AG09319 (cell line): Measurements from ENCODE around the gene POLH.
"Not testable (repeated sequence)": the region's sequence is repeated elsewhere in the genome, so short reads cannot be mapped to it uniquely, and the experiment has no call there.

ENCODE experiments used
- DNase-seq: peaks from one replicate; pipeline ENCODE4 v3.0.0-alpha.2; 2010; ENCODE audit warnings: low read depth; ENCODE audit errors: extremely low read depth
- CTCF ChIP-seq: IDR thresholded peaks from 2 replicates; pipeline ENCODE4 v1.5.1; 2011; ENCODE audit warnings: low read depth, mild to moderate bottlenecking, inconsistent platforms, low read length, moderate library complexity

The POLH gene

GRCh38 chr6:43657221-43657802, 81.3 kb downstream of the POLH start:
- no peak for DNase-seq
- TF ChIP-seq CTCF: no peak

- DNase-seq: no peak
- no peak for TF ChIP-seq CTCF
These were observed 82.2 kb downstream of the POLH start for GRCh38 chr6:43658161-43658560.

- not testable (repeated sequence) for DNase-seq
These were observed 87.0 kb downstream of the POLH start for GRCh38 chr6:43662948-43663347.
